ENCODE results near the gene ZNF425. TPM values are rescaled to one million over a fixed set of nuclear protein-coding genes. Genes with fewer than 3 reads are reported as not detected.

ZNF425 gene
- total RNA-seq, 2 experiments from 2014 or later, result 0.22 to 0.29 TPM

DNA sequence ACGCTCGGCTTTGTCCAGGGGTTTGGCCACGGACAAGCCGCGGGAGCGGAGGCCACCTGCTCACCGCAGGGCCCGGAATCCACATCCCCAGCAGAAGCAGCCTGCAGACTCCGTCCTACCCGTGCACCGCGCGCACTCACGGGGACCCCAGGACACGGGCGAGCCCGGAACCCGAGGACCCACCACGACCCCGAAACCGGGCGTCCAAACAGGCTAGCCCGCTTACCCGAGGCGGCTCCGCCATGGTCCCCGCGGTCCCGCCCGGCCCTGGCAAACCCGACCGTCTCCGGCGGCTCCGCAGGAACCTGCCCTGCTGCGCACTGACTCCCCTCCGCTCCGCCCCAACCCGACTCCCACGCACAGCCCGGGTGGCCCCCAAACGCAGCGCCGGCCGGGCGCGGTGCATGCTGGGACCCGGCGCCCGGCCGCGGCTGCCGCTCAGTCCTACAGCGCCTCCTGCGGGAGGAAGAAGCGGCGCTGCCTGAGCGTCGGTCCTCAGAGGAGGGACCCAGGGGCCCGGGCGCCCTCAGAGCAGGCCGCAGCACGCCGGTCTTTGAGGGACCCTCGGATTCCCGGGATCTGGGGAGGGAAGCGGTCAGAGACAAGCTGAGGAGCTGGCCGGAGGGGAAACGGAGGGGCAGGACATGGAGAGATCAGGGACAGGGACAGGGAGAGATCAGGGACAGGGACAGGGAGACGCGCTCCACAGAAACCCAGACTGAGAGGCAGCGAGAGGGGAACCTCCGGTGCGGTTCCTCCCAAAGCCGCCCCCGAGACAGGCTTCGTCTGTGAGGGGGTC, 35.5 kb downstream of the ZNF425 start, which contains the start of gene ZNF786:
Gene ZNF786, minus strand, starts transcription at position 322 of the 799 bp plus-strand sequence. Its CDS starts 78 bp downstream, at position 244.
- peaks cover 13% of the 10 kb centered on the region for H3K36me3 Mint-ChIP-seq (ENCODE audit: low read depth)
- peak within 1 kb of the TSS; percentile 82 for H3K4me3 Mint-ChIP-seq
- intact Hi-C loops (cut with micrococcal nuclease), result loop anchor here (1.0 to 5.0 kb wide), 4 partner anchors 36 to 103 kb away; partner anchors contain the start of genes PDIA4 and ZNF425
- ChIA-PET POLR2A (interaction anchor here (0.9 to 1.0 kb wide), 4 partner anchors 36 to 89 kb away, joined by 3 to 9 read pairs (median 4); partner anchors contain the start of genes ZNF398 and ZNF425), CTCF (interaction anchor here (1.0 kb wide), 1 partner anchor 42 kb away, joined by 3 read pairs; no protein-coding TSS in a partner anchor)
- peaks cover 25% of the 10 kb centered on the region for H3K4me1 Mint-ChIP-seq (ENCODE audit: low read depth)
- peaks cover 3% of the 10 kb centered on the region for H3K9me3 Mint-ChIP-seq
- peak within 1 kb of the TSS; percentile 99 for H3K27ac Mint-ChIP-seq
- ATAC-seq (peak; percentile 87), DNase-seq (peak; percentile 95)
- TF ChIP-seq, protein P1, sequence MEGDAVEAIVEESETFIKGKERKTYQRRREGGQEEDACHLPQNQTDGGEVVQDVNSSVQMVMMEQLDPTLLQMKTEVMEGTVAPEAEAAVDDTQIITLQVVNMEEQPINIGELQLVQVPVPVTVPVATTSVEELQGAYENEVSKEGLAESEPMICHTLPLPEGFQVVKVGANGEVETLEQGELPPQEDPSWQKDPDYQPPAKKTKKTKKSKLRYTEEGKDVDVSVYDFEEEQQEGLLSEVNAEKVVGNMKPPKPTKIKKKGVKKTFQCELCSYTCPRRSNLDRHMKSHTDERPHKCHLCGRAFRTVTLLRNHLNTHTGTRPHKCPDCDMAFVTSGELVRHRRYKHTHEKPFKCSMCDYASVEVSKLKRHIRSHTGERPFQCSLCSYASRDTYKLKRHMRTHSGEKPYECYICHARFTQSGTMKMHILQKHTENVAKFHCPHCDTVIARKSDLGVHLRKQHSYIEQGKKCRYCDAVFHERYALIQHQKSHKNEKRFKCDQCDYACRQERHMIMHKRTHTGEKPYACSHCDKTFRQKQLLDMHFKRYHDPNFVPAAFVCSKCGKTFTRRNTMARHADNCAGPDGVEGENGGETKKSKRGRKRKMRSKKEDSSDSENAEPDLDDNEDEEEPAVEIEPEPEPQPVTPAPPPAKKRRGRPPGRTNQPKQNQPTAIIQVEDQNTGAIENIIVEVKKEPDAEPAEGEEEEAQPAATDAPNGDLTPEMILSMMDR (IDR thresholded peaks at IDR 0.05), result peak; percentile 81
- H3K27me3 Mint-ChIP-seq, result no peaks in the 10 kb centered on the region

DNA sequence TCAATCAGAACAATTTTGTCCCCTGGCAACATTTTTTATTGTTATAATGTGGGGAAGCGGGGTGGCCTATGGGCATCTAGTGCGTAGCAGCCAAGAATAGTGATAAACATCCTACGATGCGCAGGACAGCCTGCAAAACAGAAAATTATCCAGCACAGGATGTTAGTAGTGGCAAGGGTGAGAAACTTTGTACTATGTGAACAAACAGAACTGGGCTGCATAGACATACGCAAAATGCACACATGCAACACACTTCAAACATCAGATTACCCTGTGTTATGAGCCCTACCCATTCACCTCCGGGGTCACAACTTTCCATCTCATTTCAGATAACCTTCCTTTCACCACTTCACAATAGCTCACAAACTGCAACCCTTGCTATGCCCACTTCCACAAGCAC, 38.7 kb downstream of the ZNF425 start:
- TF ChIP-seq, protein P1 (IDR thresholded peaks at IDR 0.05), result no peak
- Mint-ChIP-seq H3K9me3 (peaks cover 16% of the 10 kb centered on the region), H3K27ac (peak overlapping the region; percentile 27), H3K36me3 (ENCODE audit: low read depth) (peaks cover 28% of the 10 kb centered on the region), H3K4me3 (no peak overlapping the region), H3K4me1 (ENCODE audit: low read depth) (peaks cover 23% of the 10 kb centered on the region), H3K27me3 (no peaks in the 10 kb centered on the region)
- POLR2A ChIA-PET, result interaction anchor here (0.5 to 0.6 kb wide), 2 partner anchors 13 to 63 kb away, joined by 3 read pairs; no protein-coding TSS in a partner anchor
- intact Hi-C loops (cut with micrococcal nuclease), result no loop called here
- CTCF ChIA-PET, result interaction anchor here (0.7 to 2.9 kb wide), 3 partner anchors 19 to 82 kb away, joined by 3 to 23 read pairs (median 8); no protein-coding TSS in a partner anchor
- ATAC-seq (no peak), DNase-seq (no peak)

DNA sequence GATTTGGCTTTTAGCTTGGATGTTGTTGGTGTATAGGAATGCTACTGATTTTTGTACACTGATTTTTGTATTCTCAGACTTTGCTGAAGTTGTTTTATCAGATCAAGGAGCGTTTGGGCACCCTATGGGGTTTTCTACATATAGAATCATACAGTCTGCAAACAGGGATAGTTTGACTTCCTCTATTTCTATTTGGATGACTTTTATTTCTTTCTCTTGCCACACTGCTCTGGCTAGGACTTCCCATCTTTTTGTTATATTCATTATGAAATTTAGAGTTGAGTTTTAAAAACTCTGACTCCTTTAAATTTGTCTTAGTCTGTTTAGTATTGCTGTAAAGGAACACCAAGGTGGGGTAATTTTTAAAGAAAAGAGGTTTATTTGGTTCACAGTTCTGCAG, 40.3 kb downstream of the ZNF425 start:
- CTCF ChIA-PET, result interaction anchor here (1.0 to 3.0 kb wide), 3 partner anchors 20 to 80 kb away, joined by 3 to 16 read pairs (median 3); no protein-coding TSS in a partner anchor
- H3K9me3 Mint-ChIP-seq, result peaks cover 16% of the 10 kb centered on the region
- H3K4me1 Mint-ChIP-seq (ENCODE audit: low read depth), result peaks cover 27% of the 10 kb centered on the region
- ATAC-seq (no peak), DNase-seq (no peak)
- intact Hi-C loops (cut with micrococcal nuclease), result no loop called here
- POLR2A ChIA-PET, result interaction anchor here (0.9 to 1.2 kb wide), 2 partner anchors 20 to 40 kb away, joined by 3 to 4 read pairs; partner anchors contain the start of gene ZNF425
- no peak overlapping the region for H3K4me3 Mint-ChIP-seq
- no peak overlapping the region for H3K27ac Mint-ChIP-seq
- peaks cover 31% of the 10 kb centered on the region for H3K36me3 Mint-ChIP-seq (ENCODE audit: low read depth)
- H3K27me3 Mint-ChIP-seq, result no peaks in the 10 kb centered on the region
- TF ChIP-seq, protein P1 (IDR thresholded peaks at IDR 0.05), result no peak

DNA sequence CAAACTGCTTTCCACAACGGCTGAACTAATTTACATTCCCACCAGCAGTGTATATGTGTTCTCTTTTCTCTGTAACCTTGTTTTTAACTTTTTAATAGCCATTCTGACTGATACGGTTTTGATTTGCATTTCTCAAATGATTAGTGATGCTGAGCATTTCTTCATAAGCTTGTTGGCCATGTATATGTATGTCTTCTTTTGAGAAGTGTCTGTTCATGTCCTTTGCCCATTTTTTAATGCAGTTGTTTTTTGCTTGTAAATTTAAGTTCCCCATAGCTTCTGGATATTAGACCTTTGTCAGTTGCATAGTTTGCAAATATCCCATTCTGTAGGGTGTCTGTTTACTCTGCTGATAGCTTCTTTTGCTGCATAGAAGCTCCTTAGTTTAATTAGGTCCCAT, 41.7 kb downstream of the ZNF425 start:
- H3K36me3 Mint-ChIP-seq (ENCODE audit: low read depth), result peaks cover 34% of the 10 kb centered on the region
- intact Hi-C loops (cut with micrococcal nuclease), result no loop called here
- POLR2A ChIA-PET, result no interaction called here

More for the DNA sequence above, 41.7 kb downstream of the ZNF425 start:
- Mint-ChIP-seq H3K4me3 (no peak overlapping the region), H3K27ac (no peak overlapping the region), H3K9me3 (peaks cover 16% of the 10 kb centered on the region), H3K27me3 (no peaks in the 10 kb centered on the region), H3K4me1 (ENCODE audit: low read depth) (peaks cover 28% of the 10 kb centered on the region)
- no peak for ATAC-seq
- no peak for DNase-seq
- CTCF ChIA-PET, result interaction anchor here (1.6 to 3.0 kb wide), 2 partner anchors 19 to 79 kb away, joined by 5 to 16 read pairs; no protein-coding TSS in a partner anchor
- TF ChIP-seq, protein P1 (IDR thresholded peaks at IDR 0.05), result no peak
